GM12878 (cell line): Measurements from ENCODE around the gene PCSK6. TPM values are rescaled to one million over a fixed set of nuclear protein-coding genes. Genes with fewer than 3 reads are reported as not detected.

Experiments used
- ATF2 ChIP-seq: IDR thresholded peaks from 2 replicates; pipeline ENCODE4 v1.6.1; 2012; ENCODE audit warnings: low read length, inconsistent platforms
- CBFB ChIP-seq: IDR thresholded peaks from 2 replicates; pipeline ENCODE4 v1.6.1; 2016; ENCODE audit warnings: antibody characterized with exemption, low read depth
- CREB1 ChIP-seq: IDR thresholded peaks from 2 replicates; pipeline ENCODE4 v1.6.1; 2012; ENCODE audit warnings: low read depth, mild to moderate bottlenecking, inconsistent platforms
- DPF2 ChIP-seq: fragments of 450-650 bp; IDR thresholded peaks from 2 replicates; pipeline ENCODE4 v1.6.1; 2017; ENCODE audit warnings: mild to moderate bottlenecking
- FOXK2 ChIP-seq: fragments of 450-650 bp; IDR thresholded peaks from 2 replicates; pipeline ENCODE4 v1.6.1; 2017; ENCODE audit warnings: mild to moderate bottlenecking, moderate library complexity
- FOXM1 ChIP-seq: IDR thresholded peaks from 2 replicates; pipeline ENCODE4 v1.6.1; 2012; ENCODE audit warnings: low read depth, mild to moderate bottlenecking, inconsistent platforms, low read length, moderate library complexity
- JUNB ChIP-seq: IDR thresholded peaks from 2 replicates; pipeline ENCODE4 v1.6.1; 2016; ENCODE audit warnings: antibody characterized with exemption, mild to moderate bottlenecking
- KAT2A ChIP-seq: conservative IDR thresholded peaks from 2 replicates; pipeline ENCODE4 v1.6.1; 2011; ENCODE audit warnings: low read depth, low read length; ENCODE audit not compliant: control insufficient read depth
- KDM1A ChIP-seq: fragments of 200-600 bp; sonication (generic); IDR thresholded peaks from 2 replicates; pipeline ENCODE4 v1.6.1; 2016; ENCODE audit warnings: borderline replicate concordance
- RB1 ChIP-seq: fragments of 450-650 bp; formaldehyde crosslinking; IDR thresholded peaks from 2 replicates; pipeline ENCODE4 v1.6.1; 2017; ENCODE audit warnings: mild to moderate bottlenecking, borderline replicate concordance
- RCOR1 ChIP-seq: conservative IDR thresholded peaks from 2 replicates; pipeline ENCODE4 v1.6.1; 2012; ENCODE audit warnings: low read depth, low read length, improper control_type of control experiment
- RELA ChIP-seq: fragments of 450-650 bp; IDR thresholded peaks from 2 replicates; pipeline ENCODE4 v1.8.0; 2014; ENCODE audit warnings: borderline replicate concordance; ENCODE audit not compliant: partially characterized antibody
- SKIL ChIP-seq: fragments of 450-650 bp; IDR thresholded peaks from 2 replicates; pipeline ENCODE4 v1.6.1; 2017; ENCODE audit warnings: mild to moderate bottlenecking, low read depth, inconsistent platforms; ENCODE audit not compliant: poor library complexity, severe bottlenecking
- SMC3 ChIP-seq: IDR thresholded peaks from 2 replicates; pipeline ENCODE4 v1.6.1; 2011; ENCODE audit warnings: low read length, improper control_type of control experiment, borderline replicate concordance
- SUZ12 ChIP-seq: fragments of 200-600 bp; sonication (generic); IDR thresholded peaks from one replicate; pipeline ENCODE4 v1.6.1; 2018; ENCODE audit warnings: antibody characterized with exemption, mild to moderate bottlenecking; ENCODE audit not compliant: unreplicated experiment
- USF1 ChIP-seq: IDR thresholded peaks from 2 replicates; pipeline ENCODE4 v1.6.1; 2011; ENCODE audit warnings: borderline replicate concordance, low read depth, mild to moderate bottlenecking, moderate library complexity, mixed read lengths, low read length; ENCODE audit not compliant: insufficient read depth; ENCODE audit errors: extremely low read length
- WRNIP1 ChIP-seq: IDR thresholded peaks from 2 replicates; pipeline ENCODE4 v1.6.1; 2011; ENCODE audit warnings: low read depth, low read length, improper control_type of control experiment, borderline replicate concordance
- ZBTB11 ChIP-seq: fragments of 450-650 bp; formaldehyde crosslinking; IDR thresholded peaks from 2 replicates; pipeline ENCODE4 v1.5.0; 2022; ENCODE audit warnings: mild to moderate bottlenecking, missing genetic modification characterization
- ZNF384 ChIP-seq: IDR thresholded peaks from 2 replicates; pipeline ENCODE4 v1.6.1; 2012; ENCODE audit warnings: low read depth, mild to moderate bottlenecking, low read length, improper control_type of control experiment, borderline replicate concordance
- ZNF622 ChIP-seq: fragments of 450-650 bp; IDR thresholded peaks from 2 replicates; pipeline ENCODE4 v1.6.1; 2017; ENCODE audit warnings: mild to moderate bottlenecking, inconsistent platforms
- ZSCAN29 ChIP-seq: fragments of 450-650 bp; IDR thresholded peaks from 2 replicates; pipeline ENCODE4 v1.6.1; 2017; ENCODE audit warnings: mild to moderate bottlenecking, moderate library complexity
- polyA plus RNA-seq, 11 experiments: library from polyadenylated mRNA; depleted of rRNA in 4 of 11; unstranded in 6 of 11; stranded (reverse) in 5 of 11; fragments of >200 nt; fragmentation: Nextera tagmentation in 4 of 11; fragmentation: Illumina TruSeq in 1 of 11; extraction: Ambion mirVana in 4 of 11; extraction: Trizol in 1 of 11; gene quantifications; 1 replicate in 1 of 11; 2 replicates in 10 of 11; pipeline versions ENCODE4 v1.2.1 to v1.2.3, GENCODE V29; 2011 to 2016; ENCODE audit warnings: inconsistent platforms in 2 of 11, missing spikeins in 2 of 11, low read depth in 1 of 11
- total RNA-seq, 4 experiments: library from RNA; depleted of rRNA in 3 of 4; stranded (reverse); fragments of >200 nt in 3 of 4; fragmentation: Illumina TruSeq in 1 of 4; extraction: Trizol in 1 of 4; gene quantifications; 2 replicates each; pipeline versions ENCODE4 v1.2.1 to v1.2.3, GENCODE V29; 2013 to 2021
- TF ChIP-seq, protein P1 (sequence below): fragments of 450-650 bp; IDR thresholded peaks from 2 replicates; pipeline ENCODE4 v1.6.1; 2014; ENCODE audit warnings: mild to moderate bottlenecking

The PCSK6 gene
- total and polyA plus RNA-seq, 10 of the 15 experiments (the other 5 are each of a cell fraction or from before 2014, with no cell fraction given), result 0.19 to 0.67 (median 0.25) TPM; not detected in 4

DNA sequence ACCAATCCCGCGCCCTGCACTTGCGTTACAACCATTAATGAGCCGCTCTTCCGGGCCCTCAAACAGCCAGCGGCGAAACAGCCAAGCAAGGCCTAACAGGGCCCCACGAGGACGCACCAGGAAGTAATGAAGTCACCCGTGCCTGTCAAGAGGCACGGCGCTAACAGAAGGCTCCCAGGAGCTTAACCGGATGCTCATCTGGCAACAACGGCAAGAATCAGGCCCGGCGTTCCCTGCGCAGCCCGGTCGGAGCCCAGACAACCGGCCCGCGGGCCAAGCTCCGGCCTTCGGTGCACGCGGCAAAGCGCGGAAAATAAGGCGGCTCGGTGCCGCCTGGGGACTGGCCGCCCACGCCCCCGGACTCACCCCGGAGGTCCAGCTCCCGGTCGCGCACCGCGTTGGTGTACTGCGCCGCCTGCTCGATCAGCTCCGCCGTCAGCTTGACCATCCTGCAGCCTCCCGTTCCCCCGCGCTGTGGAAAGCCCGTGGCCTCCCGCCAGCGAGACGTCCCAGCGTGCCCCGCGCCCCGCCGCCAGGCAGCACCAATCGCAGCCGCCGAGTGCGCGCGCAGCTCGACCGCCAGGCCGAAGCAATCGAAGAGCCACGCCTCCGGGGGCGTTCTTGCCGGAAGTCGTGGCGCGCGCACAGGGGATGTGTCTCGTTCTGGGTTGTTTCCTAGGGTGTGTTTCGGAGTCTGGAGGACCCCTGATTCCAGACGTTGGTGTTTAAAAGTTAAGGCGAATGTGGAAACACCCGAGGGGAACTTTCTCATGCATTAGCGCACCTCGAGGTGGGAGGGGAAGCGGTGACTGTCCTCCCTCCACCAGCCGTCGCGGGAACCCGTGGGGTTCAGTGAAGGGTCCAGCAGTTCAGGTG is 194.5 kb downstream of the PCSK6 start, which contains the start of gene SNRPA1 (continued):
- TF ChIP-seq SKIL (no peak), FOXK2 (peak; percentile 62), ZNF622 (no peak), KAT2A (no peak), ZBTB11 (CRISPR knock-in tag) (no peak), RB1 (peak; percentile 93), SUZ12 (no peak), ZSCAN29 (no peak), JUNB (no peak), WRNIP1 (no peak), SMC3 (no peak), ATF2 (no peak), CREB1 (peak; percentile 67; the same call in 1 of the 2 replicates), KDM1A (no peak), CBFB (peak; percentile 75), DPF2 (peak; percentile 62), RELA (peak; percentile 66), USF1 (no peak), RCOR1 (0 out of 2 replicates have a peak, but pooled peaks have one; percentile 52), ZNF384 (no peak), FOXM1 (no peak)
- TF ChIP-seq, protein P1, sequence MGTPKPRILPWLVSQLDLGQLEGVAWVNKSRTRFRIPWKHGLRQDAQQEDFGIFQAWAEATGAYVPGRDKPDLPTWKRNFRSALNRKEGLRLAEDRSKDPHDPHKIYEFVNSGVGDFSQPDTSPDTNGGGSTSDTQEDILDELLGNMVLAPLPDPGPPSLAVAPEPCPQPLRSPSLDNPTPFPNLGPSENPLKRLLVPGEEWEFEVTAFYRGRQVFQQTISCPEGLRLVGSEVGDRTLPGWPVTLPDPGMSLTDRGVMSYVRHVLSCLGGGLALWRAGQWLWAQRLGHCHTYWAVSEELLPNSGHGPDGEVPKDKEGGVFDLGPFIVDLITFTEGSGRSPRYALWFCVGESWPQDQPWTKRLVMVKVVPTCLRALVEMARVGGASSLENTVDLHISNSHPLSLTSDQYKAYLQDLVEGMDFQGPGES, result no peak
